Caco-2 (cell line): Measurements from ENCODE around the gene ZFHX3. TPM values are rescaled to one million over a fixed set of nuclear protein-coding genes. Genes with fewer than 3 reads are reported as not detected.

Source experiments
- BruUV-seq: library from RNA; stranded (reverse); fragments of 400-500 nt; replicated peaks from 2 replicates; lab custom pipeline; 2021; lab: Mats Ljungman, UMichigan
- CTCF ChIA-PET: fragments of 300-600 bp; sonication (Branson Sonifier 250); formaldehyde crosslinking; loops from one replicate; lab custom pipeline; 2022; ENCODE audit warnings: antibody characterized with exemption; lab: Charles Lee
- POLR2A ChIA-PET: fragments of 300-600 bp; sonication (Branson Sonifier 250); formaldehyde crosslinking; loops from one replicate; lab custom pipeline; 2022; ENCODE audit warnings: antibody characterized with exemption; lab: Charles Lee
- DNase-seq, 2 experiments: peaks; one replicate each; pipeline versions ENCODE4 v3.0.0 to v3.0.0-alpha.2; 2020 to 2022
- H3K27me3 ChIP-seq: replicated peaks from 2 replicates; pipeline ENCODE4 v1.6.0; 2011; ENCODE audit warnings: low read length; ENCODE audit not compliant: control insufficient read depth, insufficient read depth
- H3K36me3 ChIP-seq: 2 replicates; pipeline ENCODE4 v1.5.1; 2011; ENCODE audit warnings: low read length; ENCODE audit not compliant: control insufficient read depth, insufficient read depth
- H3K4me1 ChIP-seq: fragments of 250-450 bp; sonication (Bioruptor Pico); 2 replicates; pipeline ENCODE4 v1.5.1; 2020; ENCODE audit warnings: mild to moderate bottlenecking
- H3K4me3 ChIP-seq: 2 replicates; pipeline ENCODE4 v1.5.1; 2011; ENCODE audit warnings: low read depth, mild to moderate bottlenecking, control low read depth, low read length
- H3K9me3 ChIP-seq: fragments of 250-450 bp; sonication (Bioruptor Pico); 2 replicates; pipeline ENCODE4 v1.5.1; 2020; ENCODE audit warnings: mild to moderate bottlenecking, moderate library complexity
- H3K27ac Mint-ChIP-seq: one replicate; pipeline ENCODE4 v1.8.0; 2022; ENCODE audit warnings: mixed read lengths; ENCODE audit not compliant: unreplicated experiment
- H3K27me3 Mint-ChIP-seq: one replicate; pipeline ENCODE4 v1.8.0; 2022; ENCODE audit warnings: mixed read lengths; ENCODE audit not compliant: insufficient read depth, unreplicated experiment
- H3K36me3 Mint-ChIP-seq: one replicate; pipeline ENCODE4 v1.8.0; 2022; ENCODE audit warnings: mild to moderate bottlenecking, mixed read lengths; ENCODE audit not compliant: insufficient read depth, unreplicated experiment
- H3K4me1 Mint-ChIP-seq: one replicate; pipeline ENCODE4 v1.8.0; 2022; ENCODE audit warnings: low read depth, mixed read lengths; ENCODE audit not compliant: unreplicated experiment
- H3K4me3 Mint-ChIP-seq: one replicate; pipeline ENCODE4 v1.8.0; 2022; ENCODE audit warnings: mild to moderate bottlenecking, moderate library complexity, mixed read lengths; ENCODE audit not compliant: unreplicated experiment
- H3K9me3 Mint-ChIP-seq: one replicate; pipeline ENCODE4 v1.8.0; 2022; ENCODE audit warnings: mixed read lengths; ENCODE audit not compliant: unreplicated experiment
- intact Hi-C: fragments of 100-400 bp; cut with micrococcal nuclease; formaldehyde crosslinking; loops from one replicate; pipeline ENCODE4 v1.10.0; 2022; ENCODE audit not compliant: unreplicated experiment
- total RNA-seq: library from RNA; stranded (reverse); gene quantifications from 2 replicates; pipeline ENCODE4 v1.2.3, GENCODE V29; 2022
- TF ChIP-seq, protein P1 (sequence below), 2 experiments: fragments of 200-600 bp in 1 of 2; IDR thresholded peaks; 1 replicate in 1 of 2; 2 replicates in 1 of 2; pipeline versions ENCODE4 v1.5.1 to v1.8.0; 2011 to 2022; ENCODE audit warnings: antibody characterized with exemption in 1 of 2, control low read depth in 1 of 2, inconsistent platforms in 1 of 2, low read depth in 1 of 2, low read length in 1 of 2, mild to moderate bottlenecking in 1 of 2, moderate library complexity in 1 of 2; ENCODE audit not compliant: insufficient read depth in 1 of 2, severe bottlenecking in 1 of 2, unreplicated experiment in 1 of 2

The ZFHX3 gene
- total RNA-seq, 1 experiment from 2014 or later = 39.9 TPM

- Mint-ChIP-seq H3K27me3 (no peaks in the 10 kb centered on the region), H3K4me1 (peaks cover 35% of the 10 kb centered on the region), H3K9me3 (no peaks in the 10 kb centered on the region), H3K36me3 (peaks cover 9% of the 10 kb centered on the region), H3K4me3 (no peak overlapping the region), H3K27ac (peak overlapping the region; percentile 70)
- Histone ChIP-seq H3K9me3 (no peaks in the 10 kb centered on the region), H3K4me3 (no peak overlapping the region), H3K27me3 (no peaks in the 10 kb centered on the region), H3K36me3 (no peaks in the 10 kb centered on the region), H3K4me1 (peaks cover 57% of the 10 kb centered on the region)
- POLR2A ChIA-PET = interaction anchor here (1.2 kb wide), 1 partner anchor 17 kb away, joined by 3 read pairs; no protein-coding TSS in a partner anchor
- TF ChIP-seq, protein P1, sequence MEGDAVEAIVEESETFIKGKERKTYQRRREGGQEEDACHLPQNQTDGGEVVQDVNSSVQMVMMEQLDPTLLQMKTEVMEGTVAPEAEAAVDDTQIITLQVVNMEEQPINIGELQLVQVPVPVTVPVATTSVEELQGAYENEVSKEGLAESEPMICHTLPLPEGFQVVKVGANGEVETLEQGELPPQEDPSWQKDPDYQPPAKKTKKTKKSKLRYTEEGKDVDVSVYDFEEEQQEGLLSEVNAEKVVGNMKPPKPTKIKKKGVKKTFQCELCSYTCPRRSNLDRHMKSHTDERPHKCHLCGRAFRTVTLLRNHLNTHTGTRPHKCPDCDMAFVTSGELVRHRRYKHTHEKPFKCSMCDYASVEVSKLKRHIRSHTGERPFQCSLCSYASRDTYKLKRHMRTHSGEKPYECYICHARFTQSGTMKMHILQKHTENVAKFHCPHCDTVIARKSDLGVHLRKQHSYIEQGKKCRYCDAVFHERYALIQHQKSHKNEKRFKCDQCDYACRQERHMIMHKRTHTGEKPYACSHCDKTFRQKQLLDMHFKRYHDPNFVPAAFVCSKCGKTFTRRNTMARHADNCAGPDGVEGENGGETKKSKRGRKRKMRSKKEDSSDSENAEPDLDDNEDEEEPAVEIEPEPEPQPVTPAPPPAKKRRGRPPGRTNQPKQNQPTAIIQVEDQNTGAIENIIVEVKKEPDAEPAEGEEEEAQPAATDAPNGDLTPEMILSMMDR (IDR thresholded peaks at IDR 0.05; ENCODE audit: insufficient read depth in 1 of 2, low read depth in 1 of 2, low read length in 1 of 2, severe bottlenecking in 1 of 2, unreplicated experiment in 1 of 2) = no peak
- intact Hi-C loops = no loop called here
- CTCF ChIA-PET = interaction anchor here (0.6 kb wide), 1 partner anchor 81 kb away, joined by 3 read pairs; no protein-coding TSS in a partner anchor
- no peak for DNase-seq
- no TSS peak for BruUV-seq
These were observed 6.2 kb upstream of the ZFHX3 start for GRCh38 chr16:73054125-73054484.

GRCh38 chr16:73053364-73054124, 5.6 kb upstream of the ZFHX3 start:
- TF ChIP-seq, protein P1 (IDR thresholded peaks at IDR 0.05; ENCODE audit: insufficient read depth in 1 of 2, low read depth in 1 of 2, low read length in 1 of 2, severe bottlenecking in 1 of 2, unreplicated experiment in 1 of 2) = no peak
- Mint-ChIP-seq H3K27ac (no peak overlapping the region), H3K27me3 (no peaks in the 10 kb centered on the region), H3K36me3 (peaks cover 6% of the 10 kb centered on the region), H3K4me3 (no peak overlapping the region), H3K4me1 (peaks cover 31% of the 10 kb centered on the region), H3K9me3 (no peaks in the 10 kb centered on the region)
- no peaks in the 10 kb centered on the region for H3K9me3 ChIP-seq
- H3K36me3 ChIP-seq = no peaks in the 10 kb centered on the region
- peaks cover 63% of the 10 kb centered on the region for H3K4me1 ChIP-seq
- intact Hi-C loops = no loop called here
- DNase-seq = no peak
- H3K4me3 ChIP-seq = no peak overlapping the region
- no peaks in the 10 kb centered on the region for H3K27me3 ChIP-seq
- ChIA-PET POLR2A (interaction anchor here (0.5 to 1.2 kb wide), 2 partner anchors 10 to 16 kb away, joined by 3 read pairs; no protein-coding TSS in a partner anchor), CTCF (no interaction called here)
- BruUV-seq = no TSS peak

- Mint-ChIP-seq H3K36me3 (peaks cover 6% of the 10 kb centered on the region), H3K4me1 (peaks cover 31% of the 10 kb centered on the region), H3K27ac (no peak overlapping the region), H3K4me3 (no peak overlapping the region), H3K9me3 (no peaks in the 10 kb centered on the region), H3K27me3 (no peaks in the 10 kb centered on the region)
- ChIA-PET POLR2A (interaction anchor here (0.5 kb wide), 1 partner anchor 10 kb away, joined by 3 read pairs; no protein-coding TSS in a partner anchor), CTCF (no interaction called here)
- Histone ChIP-seq H3K4me3 (no peak overlapping the region), H3K27me3 (no peaks in the 10 kb centered on the region), H3K4me1 (peaks cover 63% of the 10 kb centered on the region), H3K9me3 (no peaks in the 10 kb centered on the region), H3K36me3 (no peaks in the 10 kb centered on the region)
- intact Hi-C loops = no loop called here
- BruUV-seq = no TSS peak
- TF ChIP-seq, protein P1 (IDR thresholded peaks at IDR 0.05; ENCODE audit: insufficient read depth in 1 of 2, low read depth in 1 of 2, low read length in 1 of 2, severe bottlenecking in 1 of 2, unreplicated experiment in 1 of 2) = no peak
- no peak for DNase-seq
These were observed 5.1 kb upstream of the ZFHX3 start for GRCh38 chr16:73053038-73053363.
